ENCODE measurements around the gene DEFB110.

DEFB110 gene

GRCh38 chr6:49986551-49986950, 35.2 kb downstream of the DEFB110 start:
- Histone ChIP-seq H3K4me3 (ENCODE audit: low read length) (no peak overlapping the region), H3K9me3 (ENCODE audit: low read length) (no peaks in the 10 kb centered on the region)

DNA sequence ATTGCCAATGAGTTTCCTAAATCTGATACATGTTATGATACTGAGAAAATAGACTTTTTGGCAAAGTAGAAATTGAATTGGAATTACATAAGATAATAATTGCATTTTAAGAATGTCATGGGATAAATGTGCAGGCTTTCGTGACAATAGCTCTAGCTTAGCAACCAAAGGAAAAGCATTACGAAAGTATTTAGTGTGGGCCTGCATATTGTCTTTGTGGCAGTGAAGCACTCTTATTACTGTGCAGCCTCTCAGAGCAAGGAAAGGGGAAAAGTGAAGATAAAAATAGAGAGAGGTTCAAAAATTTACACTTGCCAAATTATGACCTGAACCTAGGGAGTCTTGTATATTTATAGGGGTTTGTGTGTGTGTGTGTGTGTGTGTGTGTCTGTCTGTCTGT, 39.7 kb downstream of the DEFB110 start:
- no peak overlapping the region for H3K4me3 ChIP-seq (ENCODE audit: low read length)
- no peaks in the 10 kb centered on the region for H3K36me3 ChIP-seq (ENCODE audit: insufficient read depth, low read length)
- H3K27me3 ChIP-seq (ENCODE audit: insufficient read depth, low read length), result no peaks in the 10 kb centered on the region
- H3K4me1 ChIP-seq (ENCODE audit: insufficient read depth, low read length), result no peaks in the 10 kb centered on the region
- H3K9me3 ChIP-seq (ENCODE audit: low read length), result no peaks in the 10 kb centered on the region
- H2AFZ ChIP-seq (ENCODE audit: low read depth, low read length), result no peak overlapping the region

More at GRCh38 chr6:49986551-49986950, 35.2 kb downstream of the DEFB110 start:
- H3K4me1 ChIP-seq (ENCODE audit: insufficient read depth, low read length), result no peaks in the 10 kb centered on the region
- no peaks in the 10 kb centered on the region for H3K36me3 ChIP-seq (ENCODE audit: insufficient read depth, low read length)
- no peak overlapping the region for H2AFZ ChIP-seq (ENCODE audit: low read depth, low read length)
- no peaks in the 10 kb centered on the region for H3K27me3 ChIP-seq (ENCODE audit: insufficient read depth, low read length)

DNA sequence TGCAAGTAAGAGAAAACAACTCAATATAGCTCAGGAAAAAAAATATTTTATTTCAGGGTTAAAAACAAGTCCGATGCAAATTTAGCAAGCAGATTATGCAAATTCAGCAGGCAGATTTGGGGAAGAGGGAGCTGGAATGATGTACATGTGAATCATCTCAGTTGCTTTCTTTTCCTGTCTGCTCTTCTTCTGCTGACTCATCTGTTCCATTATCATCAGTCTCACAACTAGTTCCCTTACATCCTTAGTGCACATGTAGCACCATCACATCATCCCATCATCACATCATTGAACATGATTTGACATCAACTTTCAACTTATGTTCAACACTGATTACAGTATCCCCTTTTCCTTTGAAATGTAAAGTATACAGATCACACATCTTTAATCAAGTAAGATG, 40.9 kb downstream of the DEFB110 start:
- H3K9me3 ChIP-seq (ENCODE audit: low read length), result no peaks in the 10 kb centered on the region
- no peak overlapping the region for H3K4me3 ChIP-seq (ENCODE audit: low read length)
- H3K4me1 ChIP-seq (ENCODE audit: insufficient read depth, low read length), result no peaks in the 10 kb centered on the region
- no peaks in the 10 kb centered on the region for H3K36me3 ChIP-seq (ENCODE audit: insufficient read depth, low read length)
- H2AFZ ChIP-seq (ENCODE audit: low read depth, low read length), result no peak overlapping the region
- no peaks in the 10 kb centered on the region for H3K27me3 ChIP-seq (ENCODE audit: insufficient read depth, low read length)

DNA sequence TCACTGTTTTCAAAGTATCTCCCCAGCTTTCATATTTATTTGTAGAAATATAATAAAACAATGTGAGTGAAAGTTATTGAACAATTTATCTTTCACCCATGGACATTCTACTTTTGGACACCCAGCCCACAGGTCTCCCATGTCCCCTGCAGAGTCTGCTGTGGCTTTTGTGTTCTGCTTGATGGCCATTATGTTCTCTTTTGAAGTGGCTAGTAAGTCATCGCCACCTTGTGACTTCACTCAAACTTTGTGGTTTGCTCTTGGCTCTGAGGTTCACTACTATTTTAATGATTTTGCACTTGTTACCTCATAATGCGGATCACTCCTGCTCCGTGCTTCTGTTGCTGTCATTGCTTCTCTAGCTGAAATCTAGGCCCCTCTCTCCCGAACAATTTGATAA, 42.2 kb downstream of the DEFB110 start:
- Histone ChIP-seq H3K9me3 (ENCODE audit: low read length) (no peaks in the 10 kb centered on the region), H3K4me3 (ENCODE audit: low read length) (no peak overlapping the region), H3K27me3 (ENCODE audit: insufficient read depth, low read length) (no peaks in the 10 kb centered on the region), H3K36me3 (ENCODE audit: insufficient read depth, low read length) (no peaks in the 10 kb centered on the region), H3K4me1 (ENCODE audit: insufficient read depth, low read length) (no peaks in the 10 kb centered on the region), H2AFZ (ENCODE audit: low read depth, low read length) (no peak overlapping the region)

GRCh38 chr6:49978332-49979226, 43.2 kb downstream of the DEFB110 start:
- Histone ChIP-seq H3K4me3 (ENCODE audit: low read length) (no peak overlapping the region), H3K9me3 (ENCODE audit: low read length) (no peaks in the 10 kb centered on the region), H3K36me3 (ENCODE audit: insufficient read depth, low read length) (no peaks in the 10 kb centered on the region), H3K4me1 (ENCODE audit: insufficient read depth, low read length) (no peaks in the 10 kb centered on the region), H2AFZ (ENCODE audit: low read depth, low read length) (no peak overlapping the region), H3K27me3 (ENCODE audit: insufficient read depth, low read length) (no peaks in the 10 kb centered on the region)

DNA sequence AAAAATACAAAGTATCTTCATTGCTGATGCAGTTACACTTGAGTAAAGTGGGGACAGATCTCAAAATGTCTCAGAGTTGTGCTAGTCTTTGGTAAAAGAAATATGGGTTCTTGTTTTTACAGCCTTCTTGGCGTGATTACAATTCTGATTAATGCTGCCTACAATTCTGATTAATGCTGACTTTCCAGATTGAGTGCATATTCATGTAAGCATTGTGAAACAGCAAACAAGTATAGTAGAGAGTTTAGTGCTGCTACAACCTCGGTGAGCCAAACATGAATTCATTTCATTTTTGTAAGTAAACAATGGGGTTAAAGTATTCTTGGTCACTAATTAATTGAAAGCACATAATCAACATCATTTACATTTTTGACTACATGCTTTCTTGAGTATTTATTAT, 52.2 kb downstream of the DEFB110 start, which contains the start of gene DEFB113:
DEFB113 (minus strand) TSS at position 21 of the 400 bp plus-strand sequence; CDS start at position 21, 0 bp downstream.
- H3K4me1 ChIP-seq (ENCODE audit: insufficient read depth, low read length), result no peaks in the 10 kb centered on the region
- H2AFZ ChIP-seq (ENCODE audit: low read depth, low read length), result no peak within 1 kb of the TSS
- H3K9me3 ChIP-seq (ENCODE audit: low read length), result no peaks in the 10 kb centered on the region
- no peak within 1 kb of the TSS for H3K4me3 ChIP-seq (ENCODE audit: low read length)
- H3K27me3 ChIP-seq (ENCODE audit: insufficient read depth, low read length), result no peaks in the 10 kb centered on the region
- H3K36me3 ChIP-seq (ENCODE audit: insufficient read depth, low read length), result no peaks in the 10 kb centered on the region

All from neuron (in vitro differentiated cells).